CD4-positive, alpha-beta T cell (primary cell): ENCODE results near the gene IL16. TPM values are rescaled to one million over a fixed set of nuclear protein-coding genes. Genes with fewer than 3 reads are reported as not detected.

Experiments
- ATAC-seq: fragments of 200-7000 bp; cut with Tn5 transposase; one replicate; pipeline ENCODE4 v1.10.0; 2022; ENCODE audit warnings: mild to moderate bottlenecking; ENCODE audit not compliant: poor library complexity
- CTCF ChIA-PET: fragments of 350-600 bp; sonication (Branson Sonifier 250); formaldehyde crosslinking; loops from one replicate; lab custom pipeline; 2021; ENCODE audit warnings: antibody characterized with exemption, inconsistent platforms; lab: Charles Lee
- POLR2A ChIA-PET: fragments of 350-600 bp; sonication (Branson Sonifier 250); formaldehyde crosslinking; loops from one replicate; lab custom pipeline; 2021; ENCODE audit warnings: antibody characterized with exemption, inconsistent platforms; lab: Charles Lee
- DNase-seq, 14 experiments: peaks; one replicate each; pipeline ENCODE4 v3.0.0-alpha.2; 2013 to 2020; ENCODE audit warnings: mixed read lengths in 2 of 14
- H3K27ac ChIP-seq, 2 donors: one replicate each; pipeline versions ENCODE4 v1.5.1 to v1.7.0; 2013; ENCODE audit warnings: low read length in 2 of 2, low read depth in 1 of 2, mild to moderate bottlenecking in 1 of 2
- H3K27me3 ChIP-seq, 2 experiments: 1 replicate in 1 of 2; 2 replicates in 1 of 2; pipeline versions ENCODE4 v1.6.1 to v1.7.0; 2013; ENCODE audit warnings: low read length in 2 of 2, control low read depth in 1 of 2, mild to moderate bottlenecking in 1 of 2, moderate library complexity in 1 of 2; ENCODE audit not compliant: insufficient read depth in 2 of 2, control insufficient read depth in 1 of 2
- H3K36me3 ChIP-seq: one replicate; pipeline ENCODE4 v1.6.1; 2013; ENCODE audit warnings: low read length, control low read depth; ENCODE audit not compliant: insufficient read depth
- H3K4me1 ChIP-seq: one replicate; pipeline ENCODE4 v1.6.1; 2013; ENCODE audit warnings: low read length, control low read depth; ENCODE audit not compliant: insufficient read depth
- H3K4me3 ChIP-seq: one replicate; pipeline ENCODE4 v1.5.1; 2013; ENCODE audit warnings: mild to moderate bottlenecking, low read length, moderate library complexity
- H3K9me3 ChIP-seq, 2 experiments: 1 replicate in 1 of 2; 2 replicates in 1 of 2; pipeline versions ENCODE4 v1.6.1 to v1.7.0; 2013; ENCODE audit warnings: low read length in 2 of 2, mild to moderate bottlenecking in 2 of 2, control low read depth in 1 of 2, moderate library complexity in 1 of 2; ENCODE audit not compliant: control insufficient read depth in 1 of 2, insufficient read depth in 1 of 2
- H3K27ac Mint-ChIP-seq: one replicate; pipeline ENCODE4 v1.8.0; 2020; ENCODE audit warnings: mixed read lengths
- H3K27me3 Mint-ChIP-seq: one replicate; pipeline ENCODE4 v1.8.0; 2021; ENCODE audit warnings: mixed read lengths
- H3K36me3 Mint-ChIP-seq: one replicate; pipeline ENCODE4 v1.8.0; 2021; ENCODE audit warnings: low read depth, mixed read lengths
- H3K4me1 Mint-ChIP-seq: one replicate; pipeline ENCODE4 v1.8.0; 2021; ENCODE audit warnings: low read depth, mixed read lengths
- H3K4me3 Mint-ChIP-seq: one replicate; pipeline ENCODE4 v1.8.0; 2020; ENCODE audit warnings: mild to moderate bottlenecking, mixed read lengths
- H3K9me3 Mint-ChIP-seq: one replicate; pipeline ENCODE4 v1.8.0; 2020; ENCODE audit warnings: mixed read lengths
- intact Hi-C, 2 experiments: fragments of 100-400 bp; cut with DNase I in 1 of 2; cut with micrococcal nuclease in 1 of 2; formaldehyde crosslinking; loops; one replicate each; pipeline versions ENCODE4 v1.15.1 to v1.9.0; 2023 to 2025; cut with DNase I, micrococcal nuclease
- total RNA-seq, 174 experiments: library from RNA in 2 of 174; stranded (reverse) in 2 of 174; gene quantifications; one replicate each; pipeline ENCODE4 v1.2.3 and lab custom pipeline; 2021 to 2026
- TF ChIP-seq, protein P1 (sequence below): fragments of 200-600 bp; IDR thresholded peaks from one replicate; pipeline ENCODE4 v1.8.0; 2022; ENCODE audit warnings: antibody characterized with exemption, mild to moderate bottlenecking

IL16 gene
- total RNA-seq, 2 experiments from 2014 or later: 164 to 168 TPM

GRCh38 chr15:81152799-81153198 lies 43.9 kb upstream of the IL16 start:
- peaks cover 19% of the 10 kb centered on the region for H3K27me3 Mint-ChIP-seq
- no peak overlapping the region for H3K27ac ChIP-seq
- H3K4me1 ChIP-seq: no peaks in the 10 kb centered on the region
- no peak overlapping the region for H3K27ac Mint-ChIP-seq
- TF ChIP-seq, protein P1, sequence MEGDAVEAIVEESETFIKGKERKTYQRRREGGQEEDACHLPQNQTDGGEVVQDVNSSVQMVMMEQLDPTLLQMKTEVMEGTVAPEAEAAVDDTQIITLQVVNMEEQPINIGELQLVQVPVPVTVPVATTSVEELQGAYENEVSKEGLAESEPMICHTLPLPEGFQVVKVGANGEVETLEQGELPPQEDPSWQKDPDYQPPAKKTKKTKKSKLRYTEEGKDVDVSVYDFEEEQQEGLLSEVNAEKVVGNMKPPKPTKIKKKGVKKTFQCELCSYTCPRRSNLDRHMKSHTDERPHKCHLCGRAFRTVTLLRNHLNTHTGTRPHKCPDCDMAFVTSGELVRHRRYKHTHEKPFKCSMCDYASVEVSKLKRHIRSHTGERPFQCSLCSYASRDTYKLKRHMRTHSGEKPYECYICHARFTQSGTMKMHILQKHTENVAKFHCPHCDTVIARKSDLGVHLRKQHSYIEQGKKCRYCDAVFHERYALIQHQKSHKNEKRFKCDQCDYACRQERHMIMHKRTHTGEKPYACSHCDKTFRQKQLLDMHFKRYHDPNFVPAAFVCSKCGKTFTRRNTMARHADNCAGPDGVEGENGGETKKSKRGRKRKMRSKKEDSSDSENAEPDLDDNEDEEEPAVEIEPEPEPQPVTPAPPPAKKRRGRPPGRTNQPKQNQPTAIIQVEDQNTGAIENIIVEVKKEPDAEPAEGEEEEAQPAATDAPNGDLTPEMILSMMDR: no peak
- no peaks in the 10 kb centered on the region for H3K27me3 ChIP-seq
- no peaks in the 10 kb centered on the region for H3K36me3 Mint-ChIP-seq
- no peaks in the 10 kb centered on the region for H3K9me3 ChIP-seq
- no peaks in the 10 kb centered on the region for H3K36me3 ChIP-seq
- ATAC-seq (no peak), DNase-seq (no peak)
- POLR2A ChIA-PET: interaction anchor here (0.7 kb wide), 1 partner anchor 854 kb away, joined by 3 read pairs; no protein-coding TSS in a partner anchor
- no peak overlapping the region for H3K4me3 ChIP-seq
- H3K4me3 Mint-ChIP-seq: no peak overlapping the region
- no peaks in the 10 kb centered on the region for H3K9me3 Mint-ChIP-seq
- CTCF ChIA-PET: interaction anchor here (1.6 kb wide), 1 partner anchor 114 kb away, joined by 4 read pairs; no protein-coding TSS in a partner anchor
- no peaks in the 10 kb centered on the region for H3K4me1 Mint-ChIP-seq
- intact Hi-C loops: no loop called here

- no peak for ATAC-seq
- ChIA-PET POLR2A (interaction anchor here (1.0 to 1.3 kb wide), 2 partner anchors 110 to 131 kb away, joined by 3 to 6 read pairs; no protein-coding TSS in a partner anchor), CTCF (interaction anchor here (3.2 kb wide), 1 partner anchor 110 kb away, joined by 24 read pairs; no protein-coding TSS in a partner anchor)
- intact Hi-C loops: loop anchor here (1.0 to 5.0 kb wide), 4 partner anchors 111 to 245 kb away; no protein-coding TSS in a partner anchor
- no peaks in the 10 kb centered on the region for H3K36me3 ChIP-seq
- H3K9me3 ChIP-seq: no peaks in the 10 kb centered on the region
- peak in 5 of 14 experiments; percentile 3 to 51 (median 40) for DNase-seq
- TF ChIP-seq, protein P1: peak; percentile 43
- Mint-ChIP-seq H3K27me3 (peaks cover 23% of the 10 kb centered on the region), H3K4me3 (no peak overlapping the region), H3K9me3 (no peaks in the 10 kb centered on the region), H3K36me3 (no peaks in the 10 kb centered on the region), H3K4me1 (peaks cover under 1% of the 10 kb centered on the region), H3K27ac (no peak overlapping the region)
- H3K27me3 ChIP-seq: no peaks in the 10 kb centered on the region
- no peak overlapping the region for H3K27ac ChIP-seq
- peaks cover under 1% of the 10 kb centered on the region for H3K4me1 ChIP-seq
- H3K4me3 ChIP-seq: no peak overlapping the region
Measured at GRCh38 chr15:81155375-81156218, 41.1 kb upstream of the IL16 start.

DNA sequence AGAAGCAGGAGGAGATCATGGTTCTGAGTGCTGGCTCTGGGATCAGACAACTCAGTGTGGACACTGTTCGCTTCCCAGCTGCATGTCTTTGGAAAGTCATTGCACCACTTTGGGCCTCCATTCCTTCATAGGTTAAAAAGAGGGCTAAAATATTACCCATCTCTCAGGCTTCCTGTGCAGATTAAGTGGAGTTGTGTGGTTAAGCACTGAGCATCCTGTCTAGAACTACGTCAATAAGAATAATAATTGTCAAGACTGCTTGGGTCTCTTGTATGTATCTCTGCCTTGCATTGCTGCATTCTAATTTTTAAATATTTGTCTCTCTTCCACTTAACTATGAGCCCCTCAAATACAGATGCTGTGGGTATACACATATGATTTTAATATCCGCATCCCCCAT lies 40.4 kb upstream of the IL16 start:
- no peaks in the 10 kb centered on the region for H3K9me3 Mint-ChIP-seq
- H3K27ac Mint-ChIP-seq: no peak overlapping the region
- no peaks in the 10 kb centered on the region for H3K36me3 Mint-ChIP-seq
- ATAC-seq (no peak), DNase-seq (no peak)
- peaks cover 30% of the 10 kb centered on the region for H3K27me3 Mint-ChIP-seq
- no peak overlapping the region for H3K4me3 Mint-ChIP-seq
- TF ChIP-seq, protein P1: no peak
- intact Hi-C loops: loop anchor here in 1 of 2 experiments (5.0 kb wide), 1 partner anchor 181 kb away; no protein-coding TSS in a partner anchor
- no peak overlapping the region for H3K4me3 ChIP-seq
- H3K9me3 ChIP-seq: no peaks in the 10 kb centered on the region
- ChIA-PET POLR2A (interaction anchor here (1.0 to 1.3 kb wide), 2 partner anchors 110 to 131 kb away, joined by 3 to 6 read pairs; no protein-coding TSS in a partner anchor), CTCF (interaction anchor here (3.2 kb wide), 1 partner anchor 110 kb away, joined by 24 read pairs; no protein-coding TSS in a partner anchor)
- H3K36me3 ChIP-seq: no peaks in the 10 kb centered on the region
- H3K27me3 ChIP-seq: no peaks in the 10 kb centered on the region
- peaks cover 8% of the 10 kb centered on the region for H3K4me1 Mint-ChIP-seq
- H3K27ac ChIP-seq: no peak overlapping the region
- peaks cover 8% of the 10 kb centered on the region for H3K4me1 ChIP-seq
